ENCODE results near the gene HMMR. TPM values are rescaled to one million over a fixed set of nuclear protein-coding genes. Genes with fewer than 3 reads are reported as not detected.
"Not testable (repeated sequence)": the region's sequence is repeated elsewhere in the genome, so short reads cannot be mapped to it uniquely, and the experiment has no call there.

The HMMR gene
- total RNA-seq, 3 donors from 2014 or later, result 2.5 to 3.5 (median 3.1) TPM

DNA sequence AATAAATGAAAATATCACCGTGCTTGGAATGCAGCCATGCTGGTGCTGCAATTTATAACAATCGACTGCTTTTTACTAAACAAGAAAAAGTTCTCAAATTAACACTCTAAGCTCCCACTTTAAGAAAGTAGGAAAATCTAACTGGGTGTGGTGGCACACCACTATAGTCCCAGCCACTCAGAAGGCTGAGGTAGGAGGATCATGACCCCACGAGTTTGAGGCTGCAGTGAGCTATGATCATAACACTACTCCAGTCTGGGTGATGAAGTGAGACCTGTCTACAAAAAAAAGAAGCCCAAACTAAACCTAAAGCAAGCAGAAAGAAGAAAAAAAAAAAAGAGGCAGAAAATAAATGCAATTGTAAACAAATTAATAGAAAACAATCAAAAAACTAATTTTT, 12.6 kb upstream of the HMMR start:
- H3K36me3 Mint-ChIP-seq (ENCODE audit: insufficient read depth), result peaks cover 33% of the 10 kb centered on the region
- no peak for DNase-seq
- ATAC-seq, result no peak
- H3K27me3 Mint-ChIP-seq (ENCODE audit: low read depth), result no peaks in the 10 kb centered on the region
- no peaks in the 10 kb centered on the region for H3K9me3 Mint-ChIP-seq
- no peak overlapping the region for H3K4me3 Mint-ChIP-seq
- H3K4me1 Mint-ChIP-seq (ENCODE audit: low read depth), result peaks cover 3% of the 10 kb centered on the region

DNA sequence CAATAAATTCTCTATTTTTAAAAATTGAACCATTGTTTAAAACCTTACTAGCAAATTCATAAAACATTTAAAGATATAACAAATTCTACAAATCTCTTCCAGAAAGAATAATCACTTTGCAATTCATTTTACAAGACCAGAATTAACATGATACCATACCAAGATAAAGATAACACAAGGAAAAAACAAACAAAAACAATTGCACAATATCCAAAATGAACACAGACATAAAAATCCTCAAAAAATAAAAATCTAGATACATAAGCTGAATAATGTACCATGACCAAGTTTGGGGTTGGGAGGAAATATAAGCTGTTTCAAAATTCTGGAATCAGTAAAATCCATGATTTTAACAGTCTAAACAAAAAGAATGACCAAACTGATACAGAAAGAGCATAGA, 11.9 kb upstream of the HMMR start:
- H3K4me1 Mint-ChIP-seq (ENCODE audit: low read depth), result peaks cover 3% of the 10 kb centered on the region
- DNase-seq (no peak), ATAC-seq (no peak)
- no peak overlapping the region for H3K4me3 Mint-ChIP-seq
- H3K9me3 Mint-ChIP-seq, result no peaks in the 10 kb centered on the region
- H3K36me3 Mint-ChIP-seq (ENCODE audit: insufficient read depth), result peaks cover 33% of the 10 kb centered on the region
- H3K27me3 Mint-ChIP-seq (ENCODE audit: low read depth), result no peaks in the 10 kb centered on the region

DNA sequence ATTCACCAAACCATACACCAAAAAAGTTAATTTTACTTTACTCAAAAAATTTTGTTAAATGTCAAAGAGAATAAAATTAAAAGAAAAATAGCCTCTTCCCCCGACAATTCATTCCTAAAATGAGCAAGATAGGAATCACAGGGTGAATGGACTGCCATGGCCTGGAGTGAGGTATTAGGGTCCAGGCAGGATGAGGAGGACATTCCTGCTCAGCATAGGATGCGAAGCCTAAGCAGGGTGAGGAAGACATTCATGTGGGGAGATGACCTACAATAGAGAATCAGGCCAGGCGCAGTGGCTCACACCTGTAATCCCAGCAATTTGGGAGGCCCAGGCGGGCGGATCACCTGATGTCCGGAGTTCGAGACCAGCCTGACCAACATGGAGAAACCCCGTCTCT, 8.9 kb upstream of the HMMR start:
- no peak overlapping the region for H3K4me3 Mint-ChIP-seq
- peaks cover 43% of the 10 kb centered on the region for H3K36me3 Mint-ChIP-seq (ENCODE audit: insufficient read depth)
- ATAC-seq, result no peak
- H3K27me3 Mint-ChIP-seq (ENCODE audit: low read depth), result no peaks in the 10 kb centered on the region
- H3K4me1 Mint-ChIP-seq (ENCODE audit: low read depth), result peaks cover 12% of the 10 kb centered on the region
- no peak for DNase-seq
- no peaks in the 10 kb centered on the region for H3K9me3 Mint-ChIP-seq

DNA sequence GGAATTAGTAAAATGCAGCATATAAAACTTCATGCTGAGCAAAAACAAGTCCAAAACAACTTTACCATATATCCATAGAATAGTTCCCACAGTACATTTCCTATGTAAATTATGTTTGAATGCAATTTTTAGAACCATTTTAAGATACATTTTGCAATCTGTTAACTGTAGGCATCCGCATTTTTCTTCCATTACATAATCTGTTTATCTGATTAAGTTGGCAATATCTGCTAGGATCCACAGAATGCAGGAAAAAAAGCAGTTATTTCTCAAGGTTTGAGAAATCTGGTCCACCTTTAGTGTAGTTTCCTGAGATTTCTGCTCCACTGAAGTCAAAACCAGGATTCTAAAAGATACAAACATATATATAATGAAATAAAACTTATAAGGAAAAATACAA, 6.7 kb upstream of the HMMR start:
- no peaks in the 10 kb centered on the region for H3K27me3 Mint-ChIP-seq (ENCODE audit: low read depth)
- ATAC-seq (no peak), DNase-seq (no peak)
- H3K9me3 Mint-ChIP-seq, result no peaks in the 10 kb centered on the region
- peaks cover 29% of the 10 kb centered on the region for H3K36me3 Mint-ChIP-seq (ENCODE audit: insufficient read depth)
- no peak overlapping the region for H3K4me3 Mint-ChIP-seq
- H3K4me1 Mint-ChIP-seq (ENCODE audit: low read depth), result peaks cover 16% of the 10 kb centered on the region

DNA sequence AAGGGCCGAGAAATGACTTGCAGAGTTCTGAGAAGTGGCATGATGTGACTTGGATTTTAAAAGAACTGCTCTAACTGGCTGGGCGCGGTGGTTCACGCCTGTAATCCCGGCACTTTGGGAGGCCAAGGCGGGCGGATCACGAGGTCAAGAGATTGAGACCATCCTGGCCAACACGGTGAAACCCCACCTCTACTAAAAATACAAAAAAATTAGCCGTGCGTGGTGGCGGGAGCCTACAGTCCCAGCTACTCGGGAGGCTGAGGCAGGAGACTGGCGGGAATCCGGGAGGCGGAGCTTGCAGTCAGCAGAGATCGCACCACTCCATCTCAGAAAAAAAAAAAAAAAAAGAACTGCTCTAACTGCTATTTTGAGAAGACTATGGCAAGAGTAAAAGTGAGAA, 5.0 kb upstream of the HMMR start:
- H3K27me3 Mint-ChIP-seq (ENCODE audit: low read depth); ATAC-seq; H3K9me3 Mint-ChIP-seq; DNase-seq; H3K4me3 Mint-ChIP-seq: not testable (repeated sequence)
- Mint-ChIP-seq H3K4me1 (ENCODE audit: low read depth) (peaks cover 20% of the 10 kb centered on the region), H3K36me3 (ENCODE audit: insufficient read depth) (peaks cover 19% of the 10 kb centered on the region)

DNA sequence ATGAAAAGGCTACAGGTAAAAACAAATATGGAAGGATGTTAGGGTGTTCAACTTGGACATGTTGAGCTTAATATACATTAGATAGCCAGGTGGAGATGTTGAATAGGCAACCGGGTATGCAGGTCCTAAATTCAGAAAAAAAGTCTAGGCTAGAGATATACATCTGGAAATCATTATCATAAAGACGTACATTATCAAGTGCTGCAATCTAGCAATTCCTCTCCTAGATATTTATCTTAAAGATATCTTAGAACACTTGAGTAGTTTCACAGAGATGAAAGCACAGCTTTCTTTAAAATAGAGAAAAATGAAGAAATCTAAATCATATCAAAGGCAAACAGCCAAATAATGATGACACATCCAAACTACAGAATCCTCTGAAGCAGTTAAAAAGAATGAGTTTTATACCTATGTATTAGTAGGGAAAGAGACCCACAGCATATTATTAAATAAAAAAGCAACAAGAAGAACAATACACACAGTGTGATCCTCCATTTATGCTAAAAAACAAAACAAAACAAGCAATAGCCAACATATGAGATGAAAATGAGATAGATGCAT, 4.3 kb upstream of the HMMR start:
- H3K4me1 Mint-ChIP-seq (ENCODE audit: low read depth), result peaks cover 25% of the 10 kb centered on the region

DNA sequence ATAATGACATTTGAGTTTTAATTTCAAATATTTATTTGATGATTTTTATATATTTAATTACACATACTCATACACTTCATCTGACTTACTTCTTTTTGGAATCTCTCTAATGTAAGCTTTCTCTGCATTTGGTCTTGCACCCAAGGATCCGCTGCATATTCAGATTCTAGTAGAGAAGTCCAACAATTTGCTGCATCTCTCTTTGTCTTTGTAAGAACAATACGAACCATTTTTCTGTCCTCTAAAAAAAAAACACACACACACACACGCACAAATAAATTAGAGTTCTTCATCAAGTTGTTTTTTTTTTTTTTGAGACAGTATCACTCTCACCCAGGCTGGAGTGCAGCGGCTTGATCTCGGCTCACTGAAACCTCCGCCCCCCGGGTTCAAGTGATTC, 3.6 kb upstream of the HMMR start:
- H3K9me3 Mint-ChIP-seq, result no peaks in the 10 kb centered on the region
- no peaks in the 10 kb centered on the region for H3K27me3 Mint-ChIP-seq (ENCODE audit: low read depth)
- H3K36me3 Mint-ChIP-seq (ENCODE audit: insufficient read depth), result peaks cover 16% of the 10 kb centered on the region
- H3K4me1 Mint-ChIP-seq (ENCODE audit: low read depth), result peaks cover 28% of the 10 kb centered on the region
- H3K4me3 Mint-ChIP-seq, result no peak overlapping the region
- ATAC-seq, result no peak
- no peak for DNase-seq

More for the DNA sequence above, 4.3 kb upstream of the HMMR start:
- Mint-ChIP-seq H3K27me3 (ENCODE audit: low read depth) (no peaks in the 10 kb centered on the region), H3K36me3 (ENCODE audit: insufficient read depth) (peaks cover 19% of the 10 kb centered on the region), H3K9me3 (no peaks in the 10 kb centered on the region), H3K4me3 (peak overlapping the region; percentile 17)
- DNase-seq, result no peak
- ATAC-seq, result no peak

DNA sequence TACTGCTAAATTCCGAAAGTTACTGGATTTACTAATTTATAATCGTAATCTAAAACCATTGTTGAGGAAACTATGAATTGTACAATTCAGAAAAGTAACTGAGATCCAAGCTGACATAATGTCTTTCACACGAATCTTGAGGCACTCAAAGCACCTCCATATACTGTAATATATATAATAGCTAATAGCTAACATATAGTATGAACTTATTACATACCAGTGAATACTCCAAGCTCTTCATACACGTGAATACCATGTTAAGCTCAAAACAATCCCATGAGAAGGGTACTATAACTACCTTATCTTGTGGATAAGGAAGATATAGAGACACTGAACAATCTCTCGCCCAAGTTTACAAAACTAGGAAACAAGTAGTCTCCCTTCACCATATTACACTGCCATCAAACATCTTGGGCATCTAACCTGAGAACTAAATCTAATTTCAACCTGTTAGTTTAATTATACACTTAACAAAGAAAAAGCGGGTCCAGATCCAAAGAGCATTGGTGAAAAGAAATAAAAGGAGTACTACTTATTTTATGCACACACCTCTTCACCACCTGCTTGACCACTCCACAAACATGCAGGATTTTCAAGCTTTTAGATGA, 1.6 kb upstream of the HMMR start:
- DNase-seq, result no peak
- ATAC-seq, result no peak
- Mint-ChIP-seq H3K36me3 (ENCODE audit: insufficient read depth) (peaks cover 16% of the 10 kb centered on the region), H3K4me1 (ENCODE audit: low read depth) (peaks cover 31% of the 10 kb centered on the region), H3K4me3 (peak overlapping the region; percentile 98), H3K27me3 (ENCODE audit: low read depth) (no peaks in the 10 kb centered on the region), H3K9me3 (no peaks in the 10 kb centered on the region)

DNA sequence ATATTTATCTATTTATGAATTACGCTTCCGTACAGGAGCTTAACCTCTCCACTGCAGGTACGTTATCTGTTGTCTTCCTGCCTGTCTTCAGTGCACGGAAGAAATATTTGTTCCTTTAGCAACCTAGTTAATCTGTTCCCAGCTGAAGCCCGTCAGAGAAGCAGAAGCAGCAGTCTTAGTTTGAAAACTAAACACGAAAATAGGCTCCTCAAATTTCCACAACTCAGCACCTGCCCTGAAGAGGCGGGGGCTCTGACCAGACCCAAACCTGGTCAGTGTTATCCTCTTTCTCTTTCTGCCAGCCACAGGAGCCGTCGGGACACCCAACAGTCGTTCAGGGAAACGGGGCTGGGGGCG, 992 bp upstream of the HMMR start:
- peak overlapping the region; percentile 98 for H3K4me3 Mint-ChIP-seq
- no peak for DNase-seq
- ATAC-seq, result no peak
- no peaks in the 10 kb centered on the region for H3K9me3 Mint-ChIP-seq
- H3K36me3 Mint-ChIP-seq (ENCODE audit: insufficient read depth), result peaks cover 16% of the 10 kb centered on the region
- no peaks in the 10 kb centered on the region for H3K27me3 Mint-ChIP-seq (ENCODE audit: low read depth)
- H3K4me1 Mint-ChIP-seq (ENCODE audit: low read depth), result peaks cover 31% of the 10 kb centered on the region

DNA sequence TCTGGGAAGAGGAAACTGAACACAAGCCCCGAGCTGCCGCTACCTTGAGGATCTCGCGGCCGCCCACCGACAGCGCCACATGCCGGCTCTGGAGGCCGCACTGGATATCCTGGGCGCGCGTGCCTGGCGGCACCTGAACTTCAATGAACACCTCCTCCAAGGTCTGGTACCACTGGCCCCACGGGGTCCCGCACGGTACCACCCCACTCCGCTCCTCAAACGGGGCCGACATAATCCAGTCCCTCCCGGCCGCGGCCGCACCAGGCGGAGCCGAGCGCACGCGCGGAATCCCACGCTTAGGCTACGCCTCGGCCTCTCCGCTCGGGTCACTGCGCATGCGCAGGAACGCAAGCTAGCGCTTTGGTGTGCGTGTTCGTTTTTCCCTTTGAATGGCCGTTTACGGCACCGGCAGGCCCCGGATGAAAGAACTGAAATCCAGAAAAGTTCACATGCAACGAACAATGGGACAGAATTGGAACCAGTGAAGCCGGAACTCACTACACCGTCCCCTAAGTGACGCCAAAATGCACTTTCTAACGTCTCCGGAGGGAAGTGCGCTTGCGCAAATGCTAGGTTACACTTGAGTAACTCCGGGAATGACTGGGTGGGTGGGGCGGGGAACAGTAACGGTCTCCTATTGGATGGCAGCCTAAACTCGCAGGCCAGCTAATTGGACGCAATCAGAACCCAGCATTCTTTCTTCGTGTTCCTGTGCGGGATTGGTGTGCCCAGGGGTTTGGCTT, 442 bp upstream of the HMMR start, which contains the start of gene NUDCD2:
TSS of gene NUDCD2 (minus strand) at position 284 of the 743 bp plus-strand sequence. CDS start at position 232, 52 bp downstream.
- Mint-ChIP-seq H3K27me3 (ENCODE audit: low read depth) (no peaks in the 10 kb centered on the region), H3K9me3 (no peaks in the 10 kb centered on the region), H3K4me3 (peak within 1 kb of the TSS; percentile 98), H3K4me1 (ENCODE audit: low read depth) (peaks cover 31% of the 10 kb centered on the region), H3K36me3 (ENCODE audit: insufficient read depth) (peaks cover 11% of the 10 kb centered on the region)
- DNase-seq (peak; percentile 93), ATAC-seq (peak; percentile 85 to 87)

DNA sequence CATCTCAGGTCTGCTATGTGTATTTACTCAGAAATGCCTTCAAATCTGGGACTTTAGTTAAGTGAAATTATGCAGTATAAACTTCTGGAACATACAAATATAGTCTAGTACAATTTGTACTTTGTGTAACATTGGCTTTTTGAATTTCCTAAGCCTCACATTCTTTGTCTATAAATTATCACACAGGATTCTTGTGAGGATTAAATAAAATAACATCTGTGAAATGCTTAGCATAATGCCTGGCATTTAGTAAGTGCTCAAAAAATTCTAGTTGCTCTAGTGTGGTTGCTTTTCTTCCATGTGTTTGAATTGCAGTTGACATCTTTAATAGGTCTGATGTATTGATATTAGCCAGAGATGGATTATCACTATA, 2.6 kb downstream of the HMMR start:
- ATAC-seq (no peak), DNase-seq (no peak)
- Mint-ChIP-seq H3K4me1 (ENCODE audit: low read depth) (peaks cover 23% of the 10 kb centered on the region), H3K9me3 (no peaks in the 10 kb centered on the region), H3K27me3 (ENCODE audit: low read depth) (no peaks in the 10 kb centered on the region), H3K4me3 (no peak overlapping the region), H3K36me3 (ENCODE audit: insufficient read depth) (no peaks in the 10 kb centered on the region)

DNA sequence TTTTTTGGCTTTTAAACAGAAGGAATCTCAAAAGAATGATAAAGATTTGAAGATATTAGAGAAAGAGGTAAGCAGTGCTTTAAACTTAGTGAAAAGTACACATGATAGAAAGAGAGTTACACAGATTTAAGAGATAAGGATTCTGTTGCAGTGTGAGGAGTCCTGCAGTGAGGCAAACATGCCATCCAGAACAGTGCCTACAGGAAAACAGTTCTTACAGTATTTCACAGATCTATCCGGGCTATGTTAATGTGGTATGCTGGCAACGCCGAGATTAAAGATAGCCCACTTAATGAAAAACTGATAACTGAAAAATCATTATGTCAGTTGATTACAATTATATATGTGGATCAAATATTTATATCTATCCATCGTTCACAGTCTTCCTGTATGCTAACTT, 7.2 kb downstream of the HMMR start:
- no peaks in the 10 kb centered on the region for H3K27me3 Mint-ChIP-seq (ENCODE audit: low read depth)
- H3K4me3 Mint-ChIP-seq, result no peak overlapping the region
- DNase-seq (no peak), ATAC-seq (no peak)
- H3K4me1 Mint-ChIP-seq (ENCODE audit: low read depth), result peaks cover 7% of the 10 kb centered on the region
- no peaks in the 10 kb centered on the region for H3K9me3 Mint-ChIP-seq
- H3K36me3 Mint-ChIP-seq (ENCODE audit: insufficient read depth), result no peaks in the 10 kb centered on the region

DNA sequence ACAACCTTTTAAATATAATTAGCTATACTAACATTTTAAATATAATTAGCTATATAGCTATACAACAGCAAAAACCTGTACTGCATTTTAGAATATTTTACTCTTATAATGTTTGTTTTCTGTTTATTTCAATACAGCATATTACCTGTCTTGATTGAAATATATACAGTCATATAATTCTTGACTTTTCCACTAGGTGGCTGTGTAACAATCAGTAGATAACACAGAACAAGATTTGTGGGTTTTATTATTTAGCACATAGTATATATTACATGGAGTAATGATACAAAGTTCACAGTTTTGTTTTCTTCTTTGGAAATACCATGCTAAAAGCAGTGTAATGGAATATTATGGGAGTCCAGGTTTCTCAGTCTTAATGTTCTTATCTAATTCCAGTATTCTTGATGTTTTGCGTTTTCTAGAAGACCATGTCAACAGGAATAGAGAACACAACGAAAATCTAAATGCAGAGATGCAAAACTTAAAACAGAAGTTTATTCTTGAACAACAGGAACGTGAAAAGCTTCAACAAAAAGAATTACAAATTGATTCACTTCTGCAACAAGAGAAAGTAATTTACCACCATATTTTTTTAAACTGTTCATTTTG, 13.3 kb downstream of the HMMR start:
- peaks cover 3% of the 10 kb centered on the region for H3K4me1 Mint-ChIP-seq (ENCODE audit: low read depth)

DNA sequence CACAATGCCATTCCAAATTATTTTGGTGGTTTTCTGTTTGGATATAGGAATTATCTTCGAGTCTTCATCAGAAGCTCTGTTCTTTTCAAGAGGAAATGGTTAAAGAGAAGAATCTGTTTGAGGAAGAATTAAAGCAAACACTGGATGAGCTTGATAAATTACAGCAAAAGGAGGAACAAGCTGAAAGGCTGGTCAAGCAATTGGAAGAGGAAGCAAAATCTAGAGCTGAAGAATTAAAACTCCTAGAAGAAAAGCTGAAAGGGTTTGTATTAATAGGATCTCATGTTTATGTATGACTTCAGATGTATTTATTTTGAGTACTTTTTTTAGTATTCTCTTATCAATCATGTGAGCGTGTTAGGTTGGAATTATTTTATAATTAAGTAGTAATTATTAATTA, 15.0 kb downstream of the HMMR start:
- peaks cover 9% of the 10 kb centered on the region for H3K4me1 Mint-ChIP-seq (ENCODE audit: low read depth)
- no peak overlapping the region for H3K4me3 Mint-ChIP-seq
- H3K36me3 Mint-ChIP-seq (ENCODE audit: insufficient read depth), result no peaks in the 10 kb centered on the region
- no peaks in the 10 kb centered on the region for H3K9me3 Mint-ChIP-seq
- no peaks in the 10 kb centered on the region for H3K27me3 Mint-ChIP-seq (ENCODE audit: low read depth)
- DNase-seq, result no peak
- no peak for ATAC-seq

More for the DNA sequence above, 13.3 kb downstream of the HMMR start:
- no peaks in the 10 kb centered on the region for H3K36me3 Mint-ChIP-seq (ENCODE audit: insufficient read depth)
- no peaks in the 10 kb centered on the region for H3K9me3 Mint-ChIP-seq
- H3K27me3 Mint-ChIP-seq (ENCODE audit: low read depth), result no peaks in the 10 kb centered on the region
- ATAC-seq (peak in 1 of 2 donors; percentile 59), DNase-seq (no peak)
- no peak overlapping the region for H3K4me3 Mint-ChIP-seq

Measured in activated T-cell treated with anti-CD3 and anti-CD28 coated beads, Interleukin-2, amount 50 U/mL, for 4 hours (primary cell).